Urinary bladder (tissue), 4 donors: ENCODE results near the gene LEPROT. TPM values are rescaled to one million over a fixed set of nuclear protein-coding genes. Genes with fewer than 3 reads are reported as not detected.
"Not testable (repeated sequence)": the region's sequence is repeated elsewhere in the genome, so short reads cannot be mapped to it uniquely, and the experiment has no call there.

Experiments
- DNase-seq: peaks from one replicate; pipeline ENCODE4 v3.0.0-alpha.2; 2015; ENCODE audit errors: extremely low spot score
- H3K27ac ChIP-seq: one replicate; pipeline ENCODE4 v1.5.1; 2013; ENCODE audit warnings: low read depth, mild to moderate bottlenecking, moderate library complexity
- H3K36me3 ChIP-seq: one replicate; pipeline ENCODE4 v1.6.1; 2013; ENCODE audit warnings: mild to moderate bottlenecking, moderate library complexity; ENCODE audit not compliant: insufficient read depth
- H3K4me1 ChIP-seq: one replicate; pipeline ENCODE4 v1.6.1; 2013; ENCODE audit warnings: mild to moderate bottlenecking, moderate library complexity; ENCODE audit not compliant: insufficient read depth
- H3K4me3 ChIP-seq: one replicate; pipeline ENCODE4 v1.5.1; 2013; ENCODE audit warnings: low read depth, low read length
- WGBS: extraction: QIAGEN DNeasy Blood & Tissue Kit; methylation state at CpG from one replicate; pipeline ENCODE4 v1.1.7; 2013; 5-methylcytosine and 5-hydroxymethylcytosine counted together
- polyA plus RNA-seq: library from polyadenylated mRNA; stranded (reverse); fragments of 200-250 nt; gene quantifications from one replicate; pipeline ENCODE4 v1.2.3, GENCODE V29; 2013
- total RNA-seq: library from RNA; depleted of rRNA; stranded (reverse); fragments of >200 nt; gene quantifications from one replicate; pipeline ENCODE4 v1.2.3, GENCODE V29; 2014
- donor health status: healthy with polysubstance abuse.
- donor health status: healthy.

The LEPROT gene
- 85.0 TPM for total RNA-seq
- 74.5 TPM for polyA plus RNA-seq

DNA sequence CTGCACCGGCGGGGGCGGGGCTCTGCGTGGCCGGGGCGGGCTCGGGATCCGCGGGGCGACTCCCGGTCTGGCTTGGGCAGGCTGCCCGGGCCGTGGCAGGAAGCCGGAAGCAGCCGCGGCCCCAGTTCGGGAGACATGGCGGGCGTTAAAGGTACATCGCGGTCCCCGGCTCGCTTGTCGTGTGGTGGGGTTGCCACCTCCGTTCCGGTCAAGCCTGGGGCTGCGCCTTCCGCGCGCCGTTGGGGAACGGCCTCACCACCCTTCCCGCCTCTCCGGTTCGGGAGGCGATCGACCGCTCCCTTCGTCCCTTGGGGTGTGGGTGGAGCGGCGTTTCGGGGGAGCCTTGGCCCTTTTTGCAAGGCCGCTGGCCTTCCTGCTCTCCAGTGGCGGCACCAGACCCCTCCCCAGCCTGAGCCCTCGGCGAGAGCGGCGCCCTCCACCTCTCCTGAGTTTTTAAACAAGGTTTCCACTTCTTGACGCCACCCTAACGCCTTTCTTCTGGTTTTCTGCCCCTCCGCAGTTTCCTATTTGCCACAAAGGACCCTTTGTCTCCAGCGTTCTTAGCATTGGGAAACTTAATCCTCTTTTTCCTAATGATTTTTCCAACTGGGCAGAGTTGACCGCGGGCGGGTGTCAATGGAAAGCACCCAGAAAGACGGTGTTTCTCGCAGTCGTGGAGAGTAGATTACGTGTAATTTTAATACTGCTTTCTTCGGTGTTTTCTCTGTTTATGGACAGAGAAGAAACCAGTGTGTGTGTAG lies at the start of gene LEPROT, which contains the start of gene LEPR:
Gene LEPROT (plus strand): TSS at position 79 of the 761 bp plus-strand sequence. CDS start 57 bp downstream, at position 136.
Gene LEPR (plus strand): TSS at position 79 of the 761 bp plus-strand sequence. CDS start 144,898 bp downstream, outside the sequence.
- peak; percentile 23 for DNase-seq
- H3K27ac ChIP-seq = peak within 1 kb of the TSS; percentile 97
- peak within 1 kb of the TSS; percentile 73 for H3K4me3 ChIP-seq
- no peaks in the 10 kb centered on the region for H3K4me1 ChIP-seq
- no peaks in the 10 kb centered on the region for H3K36me3 ChIP-seq
- WGBS = under 1% methylated on average over 60 of the region's 60 CpGs

- WGBS = 83% methylated on average over 3 of the region's 3 CpGs
- H3K27ac ChIP-seq = no peak overlapping the region
- no peak for DNase-seq
These were observed 48.9 kb upstream of the LEPROT start for GRCh38 chr1:65371544-65371943.

DNA sequence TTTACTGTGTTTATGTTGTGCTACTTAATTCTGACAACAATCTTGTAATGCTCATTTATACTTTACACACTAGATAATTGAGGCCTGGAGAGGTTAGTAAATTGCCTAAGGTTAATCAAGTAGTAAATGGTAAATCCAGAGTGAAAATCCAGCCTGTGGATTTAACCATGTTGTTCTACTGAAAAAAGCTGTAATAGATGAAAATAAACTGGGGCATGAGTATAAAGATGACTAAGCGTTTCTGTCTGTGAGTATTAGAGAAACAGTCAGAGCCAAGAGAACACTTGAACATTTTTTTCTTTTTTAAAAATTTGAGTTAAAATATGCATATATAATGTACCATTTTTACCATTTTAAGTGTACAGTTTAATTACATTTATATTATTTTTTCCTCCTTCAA lies 47.9 kb upstream of the LEPROT start:
- WGBS = 36% methylated on average over 1 of the region's 1 CpG
- DNase-seq = no peak
- no peaks in the 10 kb centered on the region for H3K36me3 ChIP-seq
- no peak overlapping the region for H3K27ac ChIP-seq
- H3K4me3 ChIP-seq = no peak overlapping the region
- H3K4me1 ChIP-seq = no peaks in the 10 kb centered on the region

More at GRCh38 chr1:65371544-65371943, 48.9 kb upstream of the LEPROT start:
- no peaks in the 10 kb centered on the region for H3K36me3 ChIP-seq
- no peaks in the 10 kb centered on the region for H3K4me1 ChIP-seq
- no peak overlapping the region for H3K4me3 ChIP-seq

DNA sequence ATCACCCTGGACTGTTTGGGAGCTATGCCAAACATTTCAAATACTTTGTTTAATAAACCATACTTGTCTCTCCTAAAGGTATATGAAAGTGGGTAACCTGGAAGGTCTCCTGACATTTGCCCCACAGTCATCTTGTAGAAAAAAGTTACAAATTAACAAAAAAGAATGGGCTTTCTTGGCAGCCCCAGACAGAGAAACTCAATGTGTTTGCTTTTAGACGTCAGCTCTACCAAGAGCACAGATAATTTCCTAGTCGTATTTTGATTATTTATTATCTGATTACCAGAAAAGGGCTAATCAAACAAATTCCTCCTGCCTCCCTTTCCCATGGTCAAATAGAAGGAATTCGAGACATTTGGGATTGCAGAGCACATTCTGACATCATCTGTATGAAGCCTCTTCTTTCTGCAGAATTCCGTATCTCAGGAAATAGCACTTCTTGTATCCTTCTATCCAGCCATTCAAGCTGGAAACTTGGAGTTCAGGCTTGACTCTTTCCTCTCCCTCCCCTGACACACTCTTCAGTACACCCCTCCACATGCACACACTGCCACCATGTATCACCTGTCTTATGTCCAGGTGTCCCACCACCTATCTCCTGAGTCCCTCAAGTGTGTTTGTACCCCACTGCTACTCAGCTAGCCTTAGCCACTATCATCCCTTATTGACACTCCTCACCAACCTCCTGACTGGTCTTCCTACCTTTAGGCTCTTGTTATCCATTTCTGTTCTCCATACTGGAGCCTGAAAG lies 42.8 kb upstream of the LEPROT start:
- DNase-seq = no peak
- WGBS = 81% methylated on average over 4 of the region's 4 CpGs
- no peaks in the 10 kb centered on the region for H3K4me1 ChIP-seq
- no peaks in the 10 kb centered on the region for H3K36me3 ChIP-seq
- H3K27ac ChIP-seq = no peak overlapping the region
- H3K4me3 ChIP-seq = no peak overlapping the region

DNA sequence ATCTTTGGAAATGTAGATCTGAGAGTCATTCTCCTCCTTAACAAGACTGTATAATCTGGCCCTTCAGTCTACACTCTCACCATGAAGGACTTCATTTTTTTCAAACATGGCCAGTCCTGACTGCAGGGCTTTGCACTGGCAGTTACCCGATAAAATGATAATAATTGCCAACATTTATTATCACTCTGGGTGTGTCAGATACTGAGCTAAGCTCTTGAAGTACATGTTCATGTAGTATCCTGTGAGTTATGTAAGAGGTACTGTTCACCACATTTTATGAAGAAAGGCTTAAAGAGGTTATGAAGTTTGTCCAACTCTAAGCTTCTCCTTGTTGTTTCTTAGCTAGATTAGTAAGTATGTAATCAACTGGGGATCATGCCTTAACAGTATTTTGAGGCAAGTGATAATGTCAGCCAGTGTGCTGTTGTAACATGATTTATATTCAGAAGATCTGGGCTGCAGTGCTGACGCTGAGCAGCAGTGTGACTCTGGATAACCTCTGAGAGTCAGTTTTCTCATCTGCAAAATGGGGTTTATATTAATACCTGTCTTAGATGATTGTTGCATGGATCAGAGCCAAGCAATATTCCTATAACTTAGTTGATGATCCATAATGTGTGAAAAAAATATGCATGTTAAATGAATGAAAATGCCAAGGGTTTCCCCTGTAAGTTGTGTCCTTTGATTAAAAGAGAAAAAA lies 42.1 kb upstream of the LEPROT start:
- 60% methylated on average over 2 of the region's 2 CpGs for WGBS
- H3K4me1 ChIP-seq = no peaks in the 10 kb centered on the region
- H3K27ac ChIP-seq = no peak overlapping the region
- no peaks in the 10 kb centered on the region for H3K36me3 ChIP-seq
- DNase-seq = no peak
- H3K4me3 ChIP-seq = no peak overlapping the region

GRCh38 chr1:65384426-65384825 lies 36.0 kb upstream of the LEPROT start:
- not testable (repeated sequence) for DNase-seq, H3K4me1 ChIP-seq, H3K36me3 ChIP-seq, H3K4me3 ChIP-seq, H3K27ac ChIP-seq
- WGBS = 91% methylated on average over 5 of the region's 5 CpGs

- H3K27ac ChIP-seq = no peak overlapping the region
- no peak overlapping the region for H3K4me3 ChIP-seq
- WGBS = 89% methylated on average over 3 of the region's 3 CpGs
- DNase-seq = no peak
- peaks cover 2% of the 10 kb centered on the region for H3K36me3 ChIP-seq
- no peaks in the 10 kb centered on the region for H3K4me1 ChIP-seq
These were observed 34.0 kb upstream of the LEPROT start for GRCh38 chr1:65386439-65386838.

- no peak for DNase-seq
- H3K4me1 ChIP-seq = no peaks in the 10 kb centered on the region
- 89% methylated on average over 2 of the region's 2 CpGs for WGBS
- no peak overlapping the region for H3K27ac ChIP-seq
- peaks cover 2% of the 10 kb centered on the region for H3K36me3 ChIP-seq
- no peak overlapping the region for H3K4me3 ChIP-seq
These were observed 32.6 kb upstream of the LEPROT start for GRCh38 chr1:65387821-65388220.

DNA sequence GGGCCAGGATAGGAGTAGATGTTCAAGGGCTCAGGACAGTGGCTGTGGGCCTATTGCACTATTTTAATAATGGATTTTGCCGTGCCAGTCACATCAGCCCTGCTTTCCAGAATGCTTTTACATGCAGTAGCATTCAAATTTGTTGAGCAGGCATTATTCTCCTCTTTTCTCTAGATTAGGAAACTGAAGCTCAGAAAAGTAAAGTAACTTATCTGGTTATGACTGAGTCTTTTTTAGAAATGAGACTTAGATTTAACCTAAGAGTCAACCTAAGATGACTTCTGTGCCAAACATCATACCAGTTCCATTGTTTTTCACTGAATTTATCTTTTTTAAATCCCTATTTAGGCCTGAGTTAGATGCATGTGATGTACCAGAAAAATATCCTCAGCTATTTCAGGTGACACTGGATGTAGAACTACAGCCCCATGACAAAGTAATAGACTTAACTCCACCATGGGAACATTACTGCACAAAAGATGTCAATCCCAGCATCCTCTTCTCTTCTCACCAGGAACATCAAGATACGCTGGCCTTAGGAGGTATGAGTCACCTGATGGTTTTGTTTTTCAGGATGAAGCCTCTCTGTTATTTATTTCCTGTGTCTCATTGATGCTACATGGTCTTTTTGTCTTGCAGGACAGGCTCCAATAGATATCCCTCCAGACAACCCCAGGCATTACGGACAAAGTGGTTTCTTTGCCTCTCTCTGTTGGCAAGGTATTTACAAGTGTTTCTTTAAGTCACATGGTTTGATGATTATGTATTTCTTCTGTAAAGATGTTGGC lies 31.4 kb upstream of the LEPROT start:
- Histone ChIP-seq H3K36me3 (peaks cover 2% of the 10 kb centered on the region), H3K4me1 (no peaks in the 10 kb centered on the region), H3K4me3 (no peak overlapping the region), H3K27ac (no peak overlapping the region)
- DNase-seq = no peak
- 92% methylated on average over 3 of the region's 3 CpGs for WGBS

DNA sequence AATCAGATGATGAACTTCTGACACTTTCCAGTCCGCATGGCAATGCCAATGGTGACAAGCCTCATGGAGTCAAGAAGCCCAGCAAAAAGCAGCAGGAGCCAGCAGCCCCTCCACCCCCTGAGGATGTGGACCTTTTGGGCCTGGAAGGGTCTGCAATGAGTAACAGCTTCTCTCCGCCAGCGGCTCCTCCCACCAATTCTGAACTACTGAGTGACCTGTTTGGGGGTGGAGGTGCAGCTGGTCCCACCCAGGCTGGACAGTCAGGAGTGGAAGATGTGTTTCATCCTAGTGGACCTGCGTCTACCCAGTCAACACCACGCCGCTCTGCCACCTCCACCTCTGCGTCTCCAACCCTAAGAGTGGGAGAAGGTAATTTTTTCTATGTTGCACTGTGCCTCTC lies 28.0 kb upstream of the LEPROT start:
- no peak for DNase-seq
- Histone ChIP-seq H3K4me1 (no peaks in the 10 kb centered on the region), H3K36me3 (peaks cover 2% of the 10 kb centered on the region), H3K27ac (no peak overlapping the region), H3K4me3 (no peak overlapping the region)
- WGBS = 97% methylated on average over 7 of the region's 7 CpGs

DNA sequence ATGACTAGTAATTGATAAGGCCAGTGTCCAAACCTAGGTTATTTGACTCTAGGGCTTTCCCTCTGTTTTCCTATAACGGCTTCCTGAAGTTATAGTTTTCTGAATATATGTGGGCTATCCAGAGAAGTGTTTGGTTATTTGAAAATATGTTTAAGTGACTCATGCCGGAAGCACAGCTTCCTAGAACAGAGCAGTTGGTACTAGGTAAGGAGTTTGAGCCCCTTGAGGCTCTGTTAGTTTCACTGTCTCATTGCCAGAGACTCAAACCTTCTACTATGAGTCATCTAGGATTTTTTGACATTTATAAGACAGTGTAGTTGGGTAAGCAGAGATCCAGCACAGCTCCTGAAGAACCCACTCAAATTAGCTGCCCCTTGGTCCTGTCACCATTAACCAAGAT lies 27.1 kb upstream of the LEPROT start:
- Histone ChIP-seq H3K4me1 (no peaks in the 10 kb centered on the region), H3K36me3 (peaks cover 2% of the 10 kb centered on the region), H3K4me3 (no peak overlapping the region), H3K27ac (no peak overlapping the region)
- no peak for DNase-seq
- 89% methylated on average over 2 of the region's 2 CpGs for WGBS

DNA sequence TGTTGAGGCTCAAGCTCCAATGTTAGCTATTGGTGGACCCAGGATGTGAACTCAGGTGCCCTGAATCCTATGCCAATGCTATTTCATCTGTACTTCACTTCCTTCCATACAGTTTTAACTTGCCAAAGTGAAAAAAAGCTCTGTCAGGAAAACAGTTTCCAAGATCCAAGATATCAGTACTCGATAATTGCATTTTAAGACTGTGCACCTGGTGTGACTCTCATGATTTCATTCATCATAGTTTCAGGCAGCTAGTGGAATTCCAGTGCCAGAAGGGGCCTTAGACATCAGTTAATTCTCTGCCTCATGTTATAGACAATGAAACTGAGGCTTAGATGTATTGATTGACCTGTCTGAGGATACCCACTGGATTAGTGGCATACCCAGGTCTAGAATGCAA lies 26.5 kb upstream of the LEPROT start:
- DNase-seq = no peak
- Histone ChIP-seq H3K36me3 (no peaks in the 10 kb centered on the region), H3K27ac (no peak overlapping the region), H3K4me1 (no peaks in the 10 kb centered on the region), H3K4me3 (no peak overlapping the region)
- 78% methylated on average over 1 of the region's 1 CpG for WGBS
